HepG2 (cell line): ENCODE measurements around the gene COA1. TPM values are rescaled to one million over a fixed set of nuclear protein-coding genes. Genes with fewer than 3 reads are reported as not detected.

Experiments used
- CREM ChIP-seq, 2 experiments: sonication (generic) in 1 of 2; formaldehyde crosslinking in 1 of 2; IDR thresholded peaks; 2 replicates each; pipeline versions ENCODE4 v1.4.0 to v1.6.1; 2016 to 2020; ENCODE audit warnings: antibody characterized with exemption in 1 of 2, mild to moderate bottlenecking in 1 of 2, missing genetic modification reagents in 1 of 2
- FOXA1 ChIP-seq, 2 experiments: fragments of 450-650 bp in 1 of 2; sonication (generic) in 1 of 2; formaldehyde crosslinking in 1 of 2; IDR thresholded peaks; 2 replicates each; pipeline versions ENCODE4 v1.4.0 to v1.6.1; 2016 to 2020; ENCODE audit warnings: missing genetic modification reagents in 1 of 2
- GATAD1 ChIP-seq: IDR thresholded peaks from 2 replicates; pipeline ENCODE4 v1.6.1; 2016; ENCODE audit warnings: missing genetic modification reagents, missing compliant biosample characterization
- JUN ChIP-seq: sonication (generic); formaldehyde crosslinking; IDR thresholded peaks from 2 replicates; pipeline ENCODE4 v1.4.0; 2020; ENCODE audit warnings: mild to moderate bottlenecking, missing genetic modification reagents
- KDM2A ChIP-seq: sonication (generic); formaldehyde crosslinking; IDR thresholded peaks from 2 replicates; pipeline ENCODE4 v1.4.0; 2020; ENCODE audit warnings: low read depth, missing genetic modification reagents, borderline replicate concordance
- KLF12 ChIP-seq: sonication (generic); formaldehyde crosslinking; IDR thresholded peaks from 2 replicates; pipeline ENCODE4 v1.4.0; 2020; ENCODE audit warnings: missing genetic modification reagents, borderline replicate concordance
- MTA1 ChIP-seq: sonication (generic); formaldehyde crosslinking; IDR thresholded peaks from 2 replicates; pipeline ENCODE4 v1.4.0; 2020; ENCODE audit warnings: missing genetic modification reagents, mild to moderate bottlenecking, borderline replicate concordance
- NFE2L1 ChIP-seq: sonication (generic); formaldehyde crosslinking; IDR thresholded peaks from 2 replicates; pipeline ENCODE4 v1.4.0; 2020; ENCODE audit warnings: missing genetic modification reagents, mild to moderate bottlenecking, borderline replicate concordance
- PLRG1 ChIP-seq: fragments of 450-650 bp; conservative IDR thresholded peaks from 2 replicates; pipeline ENCODE4 v1.6.1; 2016
- SMAD9 ChIP-seq: sonication (generic); formaldehyde crosslinking; IDR thresholded peaks from 2 replicates; pipeline ENCODE4 v1.5.1; 2020; ENCODE audit warnings: mild to moderate bottlenecking, missing genetic modification reagents
- TCF7 ChIP-seq: sonication (generic); IDR thresholded peaks from 2 replicates; pipeline ENCODE4 v1.6.1; 2016; ENCODE audit warnings: antibody characterized with exemption, low read depth
- TCF7L2 ChIP-seq: IDR thresholded peaks from 2 replicates; pipeline ENCODE4 v1.6.1; 2011; ENCODE audit warnings: mild to moderate bottlenecking, low read depth, low read length, moderate library complexity
- TOPORS ChIP-seq: sonication (generic); formaldehyde crosslinking; IDR thresholded peaks from 2 replicates; pipeline ENCODE4 v1.8.0; 2023; ENCODE audit warnings: mild to moderate bottlenecking, missing genetic modification reagents
- ZNF101 ChIP-seq: sonication (generic); formaldehyde crosslinking; IDR thresholded peaks from 2 replicates; pipeline ENCODE4 v1.4.0; 2020; ENCODE audit warnings: mild to moderate bottlenecking, low read depth, missing genetic modification reagents, borderline replicate concordance
- ZNF136 ChIP-seq: sonication (generic); formaldehyde crosslinking; IDR thresholded peaks from 2 replicates; pipeline ENCODE4 v1.8.1; 2022; ENCODE audit warnings: low read depth, mild to moderate bottlenecking, moderate library complexity, missing genetic modification reagents
- ZNF430 ChIP-seq: sonication (generic); formaldehyde crosslinking; IDR thresholded peaks from 2 replicates; pipeline ENCODE4 v1.9.0; 2021; ENCODE audit warnings: mild to moderate bottlenecking, missing genetic modification reagents
- ZNF558 ChIP-seq: sonication (generic); formaldehyde crosslinking; IDR thresholded peaks from 2 replicates; pipeline ENCODE4 v1.9.0; 2022; ENCODE audit warnings: mild to moderate bottlenecking, missing genetic modification reagents, borderline replicate concordance
- ZNF7 ChIP-seq: IDR thresholded peaks from 2 replicates; pipeline ENCODE4 v1.6.1; 2016; ENCODE audit warnings: missing biosample characterization, missing genetic modification reagents
- ZNF781 ChIP-seq: sonication (generic); formaldehyde crosslinking; IDR thresholded peaks from 2 replicates; pipeline ENCODE4 v1.5.1; 2020; ENCODE audit warnings: borderline replicate concordance, mild to moderate bottlenecking, missing genetic modification reagents; ENCODE audit errors: not compliant biosample characterization
- polyA plus RNA-seq, 8 experiments: library from polyadenylated mRNA; depleted of rRNA in 3 of 8; stranded (reverse) in 7 of 8; unstranded in 1 of 8; fragments of >200 nt; fragmentation: Illumina TruSeq in 4 of 8; extraction: Trizol in 4 of 8; gene quantifications; 2 replicates each; pipeline versions ENCODE4 v1.2.1 to v1.2.3, GENCODE V29; 2011 to 2016; ENCODE audit warnings: low read depth in 4 of 8, missing spikeins in 1 of 8, mixed read lengths in 1 of 8; ENCODE audit not compliant: insufficient read depth in 1 of 8
- total RNA-seq, 5 experiments: library from RNA; depleted of rRNA; stranded (reverse); fragments of >200 nt; fragmentation: Illumina TruSeq; extraction: Trizol; gene quantifications; 2 replicates each; pipeline ENCODE4 v1.2.3, GENCODE V29; 2016; ENCODE audit warnings: low read depth in 1 of 5
- TF ChIP-seq, protein P1 (sequence below): sonication (generic); formaldehyde crosslinking; IDR thresholded peaks from 2 replicates; pipeline ENCODE4 v1.9.0; 2021; ENCODE audit warnings: missing genetic modification reagents, borderline replicate concordance
- TF ChIP-seq, protein P2 (sequence below): sonication (generic); formaldehyde crosslinking; conservative IDR thresholded peaks from 2 replicates; pipeline ENCODE4 v1.4.0; 2020; ENCODE audit warnings: missing genetic modification reagents
- TF ChIP-seq, protein P3 (sequence below): sonication (generic); formaldehyde crosslinking; IDR thresholded peaks from 2 replicates; pipeline ENCODE4 v1.5.1; 2020; ENCODE audit warnings: missing genetic modification reagents, mild to moderate bottlenecking, borderline replicate concordance

Gene COA1
- total and polyA plus RNA-seq, 2 of the 13 experiments (the other 11 are each of a cell fraction or from before 2014, with no cell fraction given): 33.2 to 65.7 TPM

DNA sequence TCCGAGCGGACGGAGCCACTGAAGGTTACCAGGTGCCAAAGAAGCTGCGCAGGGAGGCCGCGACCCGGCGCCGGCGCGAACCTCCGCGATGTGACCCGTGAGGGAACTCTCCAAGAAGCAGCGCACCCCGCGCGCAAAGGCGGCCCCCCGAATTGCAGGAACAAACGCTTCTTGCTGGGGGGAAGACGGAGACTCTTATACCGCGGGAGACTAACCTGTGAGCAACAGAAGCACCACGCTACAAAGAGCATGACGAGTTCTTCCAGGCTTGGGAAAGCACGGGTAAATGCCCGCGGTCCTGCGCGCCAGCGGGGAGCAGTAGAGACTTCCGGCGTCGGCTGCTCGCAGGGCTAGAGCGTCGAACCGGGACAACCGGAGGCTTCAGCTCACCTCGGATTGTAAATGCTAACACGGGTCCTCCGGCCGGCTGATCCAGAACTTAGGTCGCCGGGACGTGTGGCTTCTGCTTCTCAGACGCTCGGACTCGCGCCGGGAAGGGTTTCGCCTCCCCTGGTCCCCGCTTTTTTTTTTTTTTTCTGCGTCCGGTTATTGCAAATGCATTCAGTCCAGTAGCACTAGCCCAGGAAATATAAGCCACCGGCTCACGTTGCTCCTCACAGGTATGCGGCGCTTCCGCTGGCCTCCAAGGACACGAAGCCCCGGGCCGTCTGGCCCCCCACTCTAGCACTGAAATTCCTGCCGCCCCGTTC lies at the start of gene COA1 (continued):
- TF ChIP-seq, protein P1, sequence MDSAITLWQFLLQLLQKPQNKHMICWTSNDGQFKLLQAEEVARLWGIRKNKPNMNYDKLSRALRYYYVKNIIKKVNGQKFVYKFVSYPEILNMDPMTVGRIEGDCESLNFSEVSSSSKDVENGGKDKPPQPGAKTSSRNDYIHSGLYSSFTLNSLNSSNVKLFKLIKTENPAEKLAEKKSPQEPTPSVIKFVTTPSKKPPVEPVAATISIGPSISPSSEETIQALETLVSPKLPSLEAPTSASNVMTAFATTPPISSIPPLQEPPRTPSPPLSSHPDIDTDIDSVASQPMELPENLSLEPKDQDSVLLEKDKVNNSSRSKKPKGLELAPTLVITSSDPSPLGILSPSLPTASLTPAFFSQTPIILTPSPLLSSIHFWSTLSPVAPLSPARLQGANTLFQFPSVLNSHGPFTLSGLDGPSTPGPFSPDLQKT (CRISPR knock-in tag): no peak
- TF ChIP-seq MTA1 (CRISPR knock-in tag): peak; percentile 26; the same call in 1 of the 2 replicates
- no peak for TF ChIP-seq PLRG1
- peak; percentile 93 for TF ChIP-seq GATAD1 (CRISPR knock-in tag)
- peak; percentile 84; the same call in 1 of the 2 replicates for TF ChIP-seq ZNF136 (CRISPR knock-in tag)
- peak; percentile 95 for TF ChIP-seq KDM2A (CRISPR knock-in tag)
- TF ChIP-seq TCF7L2: no peak
- TF ChIP-seq JUN (CRISPR knock-in tag): no peak
- TF ChIP-seq, protein P2, sequence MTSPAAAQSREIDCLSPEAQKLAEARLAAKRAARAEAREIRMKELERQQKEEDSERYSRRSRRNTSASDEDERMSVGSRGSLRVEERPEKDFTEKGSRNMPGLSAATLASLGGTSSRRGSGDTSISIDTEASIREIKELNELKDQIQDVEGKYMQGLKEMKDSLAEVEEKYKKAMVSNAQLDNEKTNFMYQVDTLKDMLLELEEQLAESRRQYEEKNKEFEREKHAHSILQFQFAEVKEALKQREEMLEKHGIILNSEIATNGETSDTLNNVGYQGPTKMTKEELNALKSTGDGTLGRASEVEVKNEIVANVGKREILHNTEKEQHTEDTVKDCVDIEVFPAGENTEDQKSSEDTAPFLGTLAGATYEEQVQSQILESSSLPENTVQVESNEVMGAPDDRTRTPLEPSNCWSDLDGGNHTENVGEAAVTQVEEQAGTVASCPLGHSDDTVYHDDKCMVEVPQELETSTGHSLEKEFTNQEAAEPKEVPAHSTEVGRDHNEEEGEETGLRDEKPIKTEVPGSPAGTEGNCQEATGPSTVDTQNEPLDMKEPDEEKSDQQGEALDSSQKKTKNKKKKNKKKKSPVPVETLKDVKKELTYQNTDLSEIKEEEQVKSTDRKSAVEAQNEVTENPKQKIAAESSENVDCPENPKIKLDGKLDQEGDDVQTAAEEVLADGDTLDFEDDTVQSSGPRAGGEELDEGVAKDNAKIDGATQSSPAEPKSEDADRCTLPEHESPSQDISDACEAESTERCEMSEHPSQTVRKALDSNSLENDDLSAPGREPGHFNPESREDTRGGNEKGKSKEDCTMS (CRISPR knock-in tag): no peak
- 0 out of 2 replicates have a peak, but pooled peaks have one; percentile 51 for TF ChIP-seq TOPORS (CRISPR knock-in tag)
- TF ChIP-seq ZNF781 (CRISPR knock-in tag): peak; percentile 82
- TF ChIP-seq ZNF7: no peak
- no peak for TF ChIP-seq ZNF558
- TF ChIP-seq, protein P3, sequence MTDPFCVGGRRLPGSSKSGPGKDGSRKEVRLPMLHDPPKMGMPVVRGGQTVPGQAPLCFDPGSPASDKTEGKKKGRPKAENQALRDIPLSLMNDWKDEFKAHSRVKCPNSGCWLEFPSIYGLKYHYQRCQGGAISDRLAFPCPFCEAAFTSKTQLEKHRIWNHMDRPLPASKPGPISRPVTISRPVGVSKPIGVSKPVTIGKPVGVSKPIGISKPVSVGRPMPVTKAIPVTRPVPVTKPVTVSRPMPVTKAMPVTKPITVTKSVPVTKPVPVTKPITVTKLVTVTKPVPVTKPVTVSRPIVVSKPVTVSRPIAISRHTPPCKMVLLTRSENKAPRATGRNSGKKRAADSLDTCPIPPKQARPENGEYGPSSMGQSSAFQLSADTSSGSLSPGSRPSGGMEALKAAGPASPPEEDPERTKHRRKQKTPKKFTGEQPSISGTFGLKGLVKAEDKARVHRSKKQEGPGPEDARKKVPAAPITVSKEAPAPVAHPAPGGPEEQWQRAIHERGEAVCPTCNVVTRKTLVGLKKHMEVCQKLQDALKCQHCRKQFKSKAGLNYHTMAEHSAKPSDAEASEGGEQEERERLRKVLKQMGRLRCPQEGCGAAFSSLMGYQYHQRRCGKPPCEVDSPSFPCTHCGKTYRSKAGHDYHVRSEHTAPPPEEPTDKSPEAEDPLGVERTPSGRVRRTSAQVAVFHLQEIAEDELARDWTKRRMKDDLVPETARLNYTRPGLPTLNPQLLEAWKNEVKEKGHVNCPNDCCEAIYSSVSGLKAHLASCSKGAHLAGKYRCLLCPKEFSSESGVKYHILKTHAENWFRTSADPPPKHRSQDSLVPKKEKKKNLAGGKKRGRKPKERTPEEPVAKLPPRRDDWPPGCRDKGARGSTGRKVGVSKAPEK (CRISPR knock-in tag): peak; percentile 44; the same call in 1 of the 2 replicates
- TF ChIP-seq ZNF101: no peak
- TF ChIP-seq FOXA1 (IDR thresholded peaks at IDR 0.05): no peak
- no peak; the same call in 1 of the 2 replicates for TF ChIP-seq FOXA1 (CRISPR knock-in tag; IDR thresholded peaks at IDR 0.05)
- no peak for TF ChIP-seq NFE2L1 (CRISPR knock-in tag)
- peak; percentile 58 for TF ChIP-seq CREM (IDR thresholded peaks at IDR 0.05)
- TF ChIP-seq CREM (CRISPR knock-in tag; IDR thresholded peaks at IDR 0.05): no peak
- no peak for TF ChIP-seq KLF12 (CRISPR knock-in tag)
- peak; percentile 84; the same call in 1 of the 2 replicates for TF ChIP-seq SMAD9
- TF ChIP-seq TCF7: no peak
- no peak for TF ChIP-seq ZNF430
